GM19455 (cell line): ENCODE data around the gene GNAI2.
"Not testable (repeated sequence)": the region's sequence is repeated elsewhere in the genome, so short reads cannot be mapped to it uniquely, and the experiment has no call there.

ENCODE experiments used
- ATAC-seq: cut with Tn5 transposase; IDR thresholded peaks from one replicate; pipeline ENCODE4 v1.9.1; 2021; ENCODE audit not compliant: unreplicated experiment

The GNAI2 gene

DNA sequence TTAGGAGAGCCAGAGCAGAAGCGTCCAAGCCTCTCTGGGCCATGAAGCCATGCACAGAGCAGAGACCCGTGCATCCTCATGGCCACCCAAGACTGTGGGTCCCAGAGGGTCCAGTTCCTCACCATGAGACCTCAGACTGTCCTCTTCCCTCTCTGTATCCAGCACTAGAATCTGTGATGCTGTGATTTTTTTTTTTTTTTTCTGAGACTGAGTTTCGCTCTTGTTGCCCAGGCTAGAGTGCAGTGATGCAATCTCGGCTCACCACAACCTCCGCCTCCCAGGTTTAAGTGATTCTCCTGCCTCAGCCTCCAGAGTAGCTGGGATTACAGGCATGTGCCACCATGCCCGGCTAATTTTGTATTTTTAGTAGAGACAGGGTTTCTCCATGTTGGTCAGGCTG is 8.8 kb downstream of the GNAI2 start:
- ATAC-seq = not testable (repeated sequence)

DNA sequence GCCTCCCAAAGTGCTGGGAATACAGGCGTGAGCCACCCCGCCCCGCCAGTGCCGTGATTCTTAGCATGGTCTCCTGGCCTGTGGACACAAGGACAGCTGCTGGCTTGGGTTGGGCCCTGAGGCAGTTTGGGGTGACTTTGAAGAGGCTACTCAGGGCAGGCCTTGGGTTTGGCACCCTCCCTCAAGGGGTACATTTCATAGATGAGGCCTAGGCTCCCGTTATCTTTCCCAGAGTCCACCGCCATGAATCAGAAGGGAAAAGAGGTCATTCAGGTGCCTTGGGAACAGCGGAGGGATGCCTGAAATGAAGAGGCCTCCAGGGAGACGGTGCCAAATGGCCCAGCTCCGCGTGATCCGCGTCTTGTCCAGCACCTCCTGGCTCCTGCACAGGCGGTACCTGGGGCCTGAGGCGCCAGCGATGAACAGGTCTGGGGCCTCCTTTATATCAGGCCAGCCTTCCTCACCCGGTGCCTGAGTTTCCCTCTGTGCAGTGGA is 9.3 kb downstream of the GNAI2 start:
- no peak for ATAC-seq

DNA sequence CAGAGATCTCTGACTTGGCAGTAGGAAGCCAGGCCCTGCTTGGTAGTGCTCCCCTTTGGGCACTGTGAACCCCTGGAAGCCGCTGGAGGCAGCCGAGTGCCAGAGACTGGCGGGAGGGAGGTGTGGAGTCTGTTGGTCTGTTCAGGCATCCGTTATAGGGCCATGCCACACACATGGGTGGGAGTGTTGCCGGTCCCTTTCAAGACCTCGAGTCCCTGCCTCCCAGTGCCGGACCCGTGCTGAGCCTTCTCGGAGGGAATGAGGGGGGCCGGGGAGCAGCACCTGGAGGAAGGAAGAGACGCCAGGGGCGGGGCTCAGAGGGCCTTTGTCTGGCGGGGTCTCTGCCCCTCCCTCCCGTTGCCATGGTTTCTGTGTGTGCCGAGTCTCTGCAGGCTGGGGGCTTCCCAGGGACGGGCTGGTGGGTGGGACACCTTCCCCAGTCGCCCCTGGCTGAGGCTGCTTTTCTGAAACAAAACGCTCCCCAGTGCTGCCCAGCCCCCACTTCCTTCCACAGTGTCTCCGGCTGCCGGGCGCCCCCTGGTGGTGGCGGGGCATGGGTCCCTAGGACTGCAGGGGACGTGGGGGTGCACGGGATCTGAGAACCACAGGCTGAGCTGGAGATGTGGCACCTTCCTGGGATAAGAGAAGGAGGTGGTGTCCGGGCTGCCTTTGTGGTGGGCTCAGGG is 10.0 kb downstream of the GNAI2 start:
- peak; percentile 62 for ATAC-seq

DNA sequence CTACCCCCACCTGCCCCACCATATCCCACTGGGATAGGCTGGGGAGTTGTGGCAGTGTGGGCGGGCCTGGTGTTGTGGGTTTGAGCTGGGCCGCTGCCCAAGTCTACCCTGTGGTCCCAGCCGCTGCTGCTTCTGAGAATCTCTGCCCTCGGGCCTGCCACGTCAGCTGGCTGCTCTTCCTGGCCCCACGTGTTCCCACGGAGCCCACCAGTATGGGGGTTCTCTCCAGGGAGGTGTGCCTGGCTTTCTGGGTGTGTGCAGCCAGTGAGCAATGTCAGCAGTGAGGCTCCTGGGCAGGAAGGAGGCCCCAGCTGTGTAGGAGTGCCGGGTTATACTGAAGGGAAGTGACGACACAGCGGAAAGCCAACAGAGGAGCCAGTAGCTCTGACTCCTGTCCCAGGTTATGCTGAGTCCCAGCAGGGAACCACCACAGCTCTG is 10.5 kb downstream of the GNAI2 start:
- ATAC-seq = peak; percentile 46

DNA sequence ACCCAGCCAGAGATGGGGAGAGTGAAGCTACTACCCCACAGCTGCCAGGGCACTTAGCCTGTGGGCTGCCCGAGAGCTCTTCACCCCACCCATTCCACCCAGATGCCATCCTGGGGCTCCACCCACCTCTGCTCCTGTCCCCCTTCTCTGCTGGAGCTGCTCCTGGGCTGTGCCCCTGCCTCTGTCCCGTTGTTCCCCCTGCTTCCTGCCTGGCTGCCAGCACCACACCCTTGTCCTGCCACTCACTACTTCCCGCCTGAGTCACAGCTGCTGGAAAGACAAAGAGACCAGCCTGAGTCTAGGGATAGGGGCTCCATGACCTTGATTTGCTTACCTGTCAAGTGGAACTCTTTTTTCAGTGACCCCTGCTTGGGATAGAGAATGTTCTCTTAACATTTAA is 12.4 kb downstream of the GNAI2 start:
- no peak for ATAC-seq

DNA sequence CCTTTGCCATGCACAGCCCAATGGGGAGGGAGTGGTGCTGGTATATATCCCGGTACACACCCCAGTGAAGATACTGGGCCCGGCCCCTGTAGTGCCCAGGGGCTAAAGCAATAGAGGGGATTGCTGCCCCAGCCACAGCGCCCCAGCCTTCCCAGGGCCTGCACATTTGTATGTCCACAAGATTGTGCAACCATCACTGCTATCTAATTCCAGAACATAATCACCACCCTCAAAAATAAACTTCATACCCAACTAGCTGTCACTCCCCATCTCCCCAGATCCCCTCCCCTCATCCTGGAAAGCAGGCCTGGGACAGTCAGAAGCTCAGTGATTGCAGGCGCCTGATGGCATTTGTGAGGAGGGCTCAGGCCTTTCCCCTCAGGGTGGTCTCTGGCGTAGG is 13.5 kb downstream of the GNAI2 start:
- no peak for ATAC-seq

DNA sequence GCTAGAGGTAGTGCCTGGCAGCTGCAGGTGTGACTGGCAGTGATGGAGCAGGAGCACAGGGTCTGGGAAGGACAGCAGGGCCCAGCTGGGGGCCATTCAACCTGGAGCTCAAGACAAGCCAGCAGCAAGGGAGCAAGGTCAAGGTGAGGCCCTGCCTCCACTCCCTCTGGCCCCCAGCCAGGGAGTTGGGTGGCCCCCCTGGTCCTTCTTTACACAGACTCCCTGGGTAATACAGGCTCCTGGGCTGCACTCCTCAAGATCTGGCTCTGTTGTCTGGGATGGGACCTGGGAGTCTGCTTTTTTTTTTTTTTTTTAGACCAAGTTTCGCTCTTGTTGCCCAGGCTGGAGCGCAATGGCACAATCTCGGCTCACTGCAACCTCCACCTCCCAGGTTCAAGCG is 14.5 kb downstream of the GNAI2 start:
- no peak for ATAC-seq

DNA sequence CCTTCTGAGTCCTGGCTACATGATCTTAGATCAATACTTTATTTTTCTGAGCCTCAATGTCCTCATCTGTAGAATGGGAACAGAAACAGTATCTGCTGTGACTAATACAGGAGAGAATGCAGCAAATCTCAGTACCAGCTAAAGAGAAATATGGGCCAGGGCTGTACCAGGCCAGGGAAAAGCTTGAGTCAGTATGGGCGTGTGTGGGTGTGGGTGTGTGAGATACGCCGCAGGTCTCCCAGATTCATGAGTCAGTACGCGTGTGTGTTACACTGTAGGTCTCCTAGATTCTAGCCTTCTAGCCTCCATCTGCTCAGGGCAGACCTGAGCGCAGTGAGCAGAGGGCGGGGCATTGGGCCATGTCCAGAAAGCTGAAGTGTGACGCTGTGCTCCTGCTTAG is 15.2 kb downstream of the GNAI2 start:
- ATAC-seq = no peak

DNA sequence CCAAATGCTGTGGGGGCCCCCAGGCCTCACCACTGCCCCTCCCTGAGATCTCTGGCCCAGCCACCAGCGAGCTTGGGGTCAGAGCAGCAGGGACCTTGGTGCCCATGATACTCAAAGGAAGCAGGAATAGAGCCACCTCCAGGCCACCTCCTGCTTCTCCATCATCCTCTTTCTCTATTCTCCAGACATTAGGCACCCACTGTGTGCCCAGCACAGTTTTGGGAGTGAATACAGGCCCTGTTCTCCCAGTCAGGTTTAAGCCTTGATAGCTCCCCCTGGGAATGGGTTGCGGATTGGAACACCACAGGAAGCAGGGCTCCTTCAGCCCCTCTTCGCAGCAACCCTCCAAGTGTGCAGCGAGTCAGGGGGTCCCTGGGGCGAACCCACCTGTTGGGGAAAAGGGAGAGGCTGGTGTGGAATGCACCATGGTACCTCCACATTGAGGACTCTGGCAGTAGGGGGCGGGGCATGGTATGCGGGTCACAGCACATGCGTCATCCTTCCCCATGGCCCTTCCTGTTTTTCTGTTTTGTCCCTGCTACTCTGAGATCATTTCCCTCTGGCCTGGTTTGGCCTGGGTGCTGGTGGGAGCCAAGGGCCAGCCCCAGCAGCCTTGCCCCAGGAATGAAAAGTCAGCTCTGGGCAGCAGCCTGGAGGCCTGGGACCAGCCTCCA is 18.7 kb downstream of the GNAI2 start:
- ATAC-seq = no peak

DNA sequence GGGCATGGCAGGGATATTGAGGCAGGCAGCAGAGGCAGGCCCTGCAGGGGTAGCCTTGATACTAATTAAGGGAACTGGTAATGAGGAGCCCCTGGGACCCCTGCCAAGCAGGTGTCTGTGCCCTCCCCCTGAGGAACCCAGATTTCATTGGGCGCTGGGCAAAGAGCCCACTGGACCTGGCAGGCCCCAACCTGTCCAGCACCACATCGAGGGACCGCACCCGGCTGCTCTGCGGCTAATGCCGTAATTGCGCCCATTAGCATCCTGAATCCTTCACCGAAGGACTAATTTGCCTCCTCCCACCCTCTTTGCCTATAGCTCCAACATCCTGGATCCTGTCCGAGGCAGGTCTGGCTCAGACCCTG is 19.2 kb downstream of the GNAI2 start:
- no peak for ATAC-seq

DNA sequence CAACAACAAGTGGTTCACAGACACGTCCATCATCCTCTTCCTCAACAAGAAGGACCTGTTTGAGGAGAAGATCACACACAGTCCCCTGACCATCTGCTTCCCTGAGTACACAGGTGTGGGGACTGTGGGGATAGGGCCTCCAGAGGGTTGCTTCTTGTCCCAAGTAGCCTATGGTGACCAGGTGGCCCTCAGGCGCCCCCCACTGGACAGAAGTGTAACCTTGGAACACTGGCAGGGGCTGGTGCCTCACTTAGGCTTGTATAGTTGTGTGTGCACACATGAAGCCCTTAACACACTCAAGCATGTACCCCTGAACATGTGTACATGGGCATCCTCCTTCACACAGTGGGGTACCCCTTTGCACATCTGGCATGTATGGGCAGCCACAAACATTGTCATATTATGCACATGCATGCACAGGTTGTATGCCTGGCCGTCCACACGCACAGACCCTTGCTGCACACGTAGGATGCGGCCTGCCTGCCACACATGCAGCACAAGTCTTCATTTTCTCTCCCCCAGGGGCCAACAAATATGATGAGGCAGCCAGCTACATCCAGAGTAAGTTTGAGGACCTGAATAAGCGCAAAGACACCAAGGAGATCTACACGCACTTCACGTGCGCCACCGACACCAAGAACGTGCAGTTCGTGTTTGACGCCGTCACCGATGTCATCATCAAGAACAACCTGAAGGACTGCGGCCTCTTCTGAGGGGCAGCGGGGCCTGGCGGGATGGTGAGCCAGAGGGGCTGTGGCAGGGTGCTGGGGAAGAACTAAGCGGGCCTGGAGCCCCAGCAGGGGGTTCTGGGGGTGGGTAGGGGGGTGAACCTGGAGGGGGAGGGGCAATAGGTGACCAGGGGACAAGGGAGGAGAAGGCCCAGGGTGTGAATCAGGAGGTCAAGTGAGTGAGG is 21.2 kb downstream of the GNAI2 start:
- ATAC-seq = no peak

DNA sequence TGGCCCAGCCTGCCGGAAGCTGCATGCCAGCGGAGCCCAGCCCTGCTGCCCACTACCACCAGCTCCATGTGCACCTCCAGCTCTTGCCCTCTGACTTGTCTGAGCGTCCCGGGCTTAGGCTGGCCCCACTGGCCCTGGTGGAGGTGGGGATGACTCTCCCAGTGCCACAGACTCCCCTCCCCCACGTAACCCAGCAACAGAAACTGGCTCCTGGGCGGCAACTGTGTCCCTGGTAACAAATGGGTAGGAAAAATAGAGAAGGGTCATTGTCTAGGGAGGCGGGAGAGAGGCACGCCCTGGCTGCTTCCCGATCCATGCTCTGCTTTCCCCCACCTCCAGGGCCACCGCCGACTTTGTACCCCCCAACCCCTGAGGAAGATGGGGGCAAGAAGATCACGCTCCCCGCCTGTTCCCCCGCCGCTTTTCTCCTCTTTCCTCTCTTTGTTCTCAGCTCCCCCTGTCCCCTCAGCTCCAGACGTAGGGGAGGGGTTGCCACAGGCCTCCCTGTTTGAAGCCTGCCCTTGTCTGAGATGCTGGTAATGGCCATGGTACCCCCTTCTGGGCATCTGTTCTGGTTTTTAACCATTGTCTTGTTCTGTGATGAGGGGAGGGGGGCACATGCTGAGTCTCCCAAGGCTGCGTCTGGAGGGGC is 22.2 kb downstream of the GNAI2 start:
- no peak for ATAC-seq

DNA sequence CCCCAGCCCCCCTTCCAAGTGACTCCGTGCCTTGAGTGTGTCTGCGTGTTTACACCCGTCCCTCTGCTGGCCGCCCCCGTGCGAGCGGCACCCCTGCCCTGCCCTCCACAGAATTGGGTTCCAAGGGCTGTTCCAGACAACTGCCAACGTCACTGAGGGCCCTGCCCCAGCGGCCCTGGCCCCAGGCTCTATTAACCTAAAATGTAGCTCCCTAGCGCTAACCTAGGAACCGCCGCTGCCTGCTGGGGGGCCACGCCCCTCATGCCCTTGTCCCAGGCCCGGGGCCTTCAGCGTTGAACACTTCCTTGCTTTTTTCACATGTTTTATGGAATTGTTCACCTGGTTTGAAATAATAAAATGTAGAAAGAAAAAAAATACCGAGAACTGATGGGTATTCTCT is 23.0 kb downstream of the GNAI2 start:
- no peak for ATAC-seq

DNA sequence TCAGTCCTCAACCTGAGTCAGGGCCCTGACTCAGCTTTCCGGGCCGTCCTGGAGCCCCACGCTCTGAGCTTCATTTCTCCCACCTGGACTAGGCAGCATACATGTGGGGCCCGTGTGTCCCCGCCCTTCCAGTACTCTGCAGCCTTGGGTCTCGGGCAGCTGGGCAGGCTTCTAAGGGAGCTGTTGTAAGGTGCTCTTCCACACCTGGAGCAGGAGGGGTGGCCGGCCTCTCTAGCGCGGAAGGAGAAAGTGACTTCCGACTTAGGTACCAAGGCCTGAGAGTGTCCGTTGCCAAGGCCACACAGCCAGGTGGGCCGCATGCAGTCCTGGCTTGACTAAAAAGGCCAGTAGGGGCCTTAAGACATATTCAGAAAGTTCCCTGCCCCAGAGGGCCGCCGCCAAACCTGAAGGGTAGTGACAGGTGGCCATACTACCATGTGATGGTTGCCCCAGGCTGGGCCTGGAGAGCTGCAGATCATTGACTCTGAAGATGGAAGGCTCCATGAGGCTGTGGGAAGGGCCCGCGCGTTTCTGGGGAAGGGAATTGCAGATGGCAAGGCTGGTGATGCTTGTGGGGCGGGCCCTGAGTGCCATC is 23.5 kb downstream of the GNAI2 start:
- ATAC-seq = peak; percentile 5

DNA sequence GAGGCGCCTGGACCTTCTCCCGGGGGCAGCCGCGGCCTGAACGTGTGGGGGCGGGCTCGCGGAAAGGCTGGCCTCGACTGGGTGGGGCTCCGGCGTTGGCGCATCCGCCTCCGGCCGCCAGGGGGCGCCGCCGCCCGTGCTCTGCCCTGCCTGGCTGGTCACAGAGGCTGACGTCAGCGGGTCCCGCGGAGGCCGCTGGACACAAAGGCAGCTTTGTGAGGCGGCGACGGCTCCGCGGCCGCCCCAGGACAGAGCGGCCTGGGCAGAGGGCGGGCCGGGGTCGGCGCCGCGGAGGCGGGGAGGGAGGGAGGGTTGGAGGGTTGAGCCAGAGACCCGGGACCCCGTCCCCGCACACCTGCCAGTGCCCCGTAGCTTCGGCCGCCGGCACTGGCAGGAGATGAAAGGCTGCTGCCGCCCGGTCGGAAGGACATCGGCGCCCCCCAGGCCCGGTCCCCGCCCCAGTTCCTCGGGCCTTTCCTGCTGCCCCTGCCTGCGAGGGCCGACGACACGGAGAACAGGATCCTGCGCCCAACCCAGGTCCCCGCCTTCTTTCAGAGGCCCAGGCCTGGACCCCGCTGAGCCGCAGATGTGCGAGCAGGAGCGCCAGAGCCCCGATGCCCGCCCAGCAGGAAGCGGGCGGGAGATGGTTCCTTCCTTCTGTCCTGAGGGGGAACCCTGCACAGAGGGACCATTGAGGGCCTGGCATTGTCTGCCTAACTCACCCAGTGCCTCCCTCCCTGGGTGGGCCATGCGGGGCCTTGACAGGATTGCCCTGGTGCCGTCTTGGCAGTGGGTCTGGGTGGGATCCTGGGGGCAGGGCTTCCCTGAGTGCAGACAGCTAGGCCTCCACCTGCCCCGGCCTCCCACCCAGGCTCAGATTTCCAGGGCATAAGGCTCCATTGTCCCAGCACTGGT is 24.3 kb downstream of the GNAI2 start:
- ATAC-seq = peak; percentile 87

DNA sequence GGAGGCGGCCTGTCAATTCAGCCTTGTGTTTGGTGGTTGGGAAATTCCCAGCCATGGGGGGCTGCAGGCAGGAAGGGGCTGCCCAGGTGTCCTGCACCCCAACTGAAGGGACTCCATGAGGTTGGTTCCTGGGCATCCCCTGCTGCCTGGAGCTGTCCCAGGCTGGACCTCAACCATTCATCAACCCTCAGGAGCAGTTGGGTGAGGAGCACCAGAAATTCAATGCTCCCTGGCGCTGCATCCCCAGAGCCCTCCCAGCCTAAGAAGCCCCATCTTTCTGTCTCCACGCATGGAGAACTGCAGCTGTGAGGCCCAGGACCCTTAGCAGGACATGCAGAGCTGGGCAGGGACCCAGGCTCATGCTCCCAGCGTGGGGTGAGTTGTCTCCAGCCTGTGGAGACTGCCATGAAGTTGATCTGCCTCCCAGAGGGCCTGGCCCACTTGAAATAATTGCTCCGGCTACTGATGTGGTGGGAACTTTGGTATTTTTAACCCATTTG is 25.0 kb downstream of the GNAI2 start:
- no peak for ATAC-seq

DNA sequence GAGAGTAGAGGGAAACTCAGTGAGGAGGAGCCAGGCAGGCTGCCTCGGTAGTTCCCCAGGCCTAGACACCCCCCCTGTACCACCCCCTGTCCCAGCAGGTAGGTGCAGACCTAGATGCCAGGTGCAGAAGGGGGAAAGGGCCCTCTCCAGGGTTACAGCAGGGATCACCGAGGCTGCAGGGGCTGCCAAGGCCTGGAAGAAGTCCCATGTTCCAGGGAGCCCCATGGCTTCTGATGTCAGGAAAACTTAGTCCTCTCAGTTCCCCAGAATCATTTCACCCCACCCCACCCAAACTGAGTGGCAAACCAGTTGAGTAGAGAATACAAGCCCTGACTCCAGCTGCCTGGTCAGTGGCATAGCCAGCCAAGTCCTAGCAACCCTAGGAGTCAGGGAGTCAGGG is 25.5 kb downstream of the GNAI2 start:
- no peak for ATAC-seq

DNA sequence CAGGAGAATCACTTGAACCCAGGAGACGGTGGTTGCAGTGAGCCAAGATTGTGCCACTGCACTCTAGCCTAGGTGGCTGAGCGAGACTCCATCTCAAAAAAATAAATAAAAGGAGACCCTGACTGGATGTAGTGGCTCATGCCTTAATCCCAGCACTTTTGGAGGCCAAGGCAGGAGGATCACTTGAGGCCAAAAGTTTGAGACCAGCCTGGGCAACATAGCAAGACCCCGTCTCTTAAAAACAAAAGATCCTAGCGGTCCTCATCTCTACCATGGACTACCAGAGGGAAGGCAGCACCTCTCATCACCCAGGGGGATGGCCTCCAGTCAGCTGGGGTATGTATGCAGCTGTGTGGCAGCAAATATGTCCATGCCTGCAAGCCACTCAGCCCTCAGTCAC is 26.2 kb downstream of the GNAI2 start:
- ATAC-seq = not testable (repeated sequence)

DNA sequence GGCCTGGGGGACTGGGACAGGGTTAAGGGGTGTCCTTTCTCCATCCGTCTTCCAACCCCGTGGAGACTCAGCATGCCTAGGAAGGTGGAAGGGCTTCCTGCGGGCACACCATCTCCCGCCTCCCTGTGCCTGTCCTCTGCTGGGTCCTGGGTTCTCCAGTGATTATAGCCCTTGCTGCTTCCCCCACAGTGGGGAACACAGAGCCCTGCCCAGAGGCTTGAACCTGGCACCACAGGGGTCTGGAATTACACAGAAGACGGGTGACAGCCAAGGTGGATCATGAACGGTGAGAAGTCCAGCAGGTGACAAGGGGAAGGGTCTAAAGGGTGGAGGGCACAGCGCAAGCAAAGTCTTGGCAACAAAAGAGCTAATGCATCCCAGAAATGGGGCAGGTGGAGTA is 26.8 kb downstream of the GNAI2 start:
- ATAC-seq = no peak
